SK-N-SH treated with all-trans-retinoic acid at 6 μM for 48 hours (cell line): Measurements from ENCODE around the gene SLC34A1.

Source experiments
- BACH2 ChIP-seq: fragments of 250-450 bp; sonication (Bioruptor Pico); IDR thresholded peaks from 2 replicates; pipeline ENCODE4 v1.9.0; 2021; ENCODE audit warnings: mild to moderate bottlenecking, borderline replicate concordance
- CREB5 ChIP-seq: fragments of 250-450 bp; sonication (Bioruptor Pico); IDR thresholded peaks from 2 replicates; pipeline ENCODE4 v1.5.1; 2020; ENCODE audit warnings: low read depth, mild to moderate bottlenecking, moderate library complexity
- CSRNP3 ChIP-seq: fragments of 250-450 bp; sonication (Bioruptor Pico); IDR thresholded peaks from 2 replicates; pipeline ENCODE4 v1.5.1; 2021; ENCODE audit warnings: mild to moderate bottlenecking, moderate library complexity
- ESRRG ChIP-seq: fragments of 250-450 bp; sonication (Bioruptor Pico); IDR thresholded peaks from 2 replicates; pipeline ENCODE4 v1.6.1; 2021; ENCODE audit warnings: mild to moderate bottlenecking
- GLIS3 ChIP-seq: fragments of 250-450 bp; sonication (Bioruptor Pico); IDR thresholded peaks from 2 replicates; pipeline ENCODE4 v1.5.0; 2020; ENCODE audit warnings: mild to moderate bottlenecking, moderate library complexity
- ISL1 ChIP-seq: fragments of 250-450 bp; sonication (Bioruptor Pico); IDR thresholded peaks from 2 replicates; pipeline ENCODE4 v2.1.2; 2022; ENCODE audit warnings: mild to moderate bottlenecking, moderate library complexity
- PATZ1 ChIP-seq: fragments of 250-450 bp; sonication (Bioruptor Pico); IDR thresholded peaks from 2 replicates; pipeline ENCODE4 v1.8.0; 2020; ENCODE audit warnings: mild to moderate bottlenecking, moderate library complexity, borderline replicate concordance
- PPARA ChIP-seq: fragments of 250-450 bp; sonication (Bioruptor Pico); IDR thresholded peaks from 2 replicates; pipeline ENCODE4 v1.5.0; 2020; ENCODE audit warnings: mild to moderate bottlenecking, borderline replicate concordance
- RARB ChIP-seq: fragments of 250-450 bp; sonication (Bioruptor Pico); IDR thresholded peaks from 2 replicates; pipeline ENCODE4 v1.8.0; 2021; ENCODE audit warnings: mild to moderate bottlenecking, moderate library complexity
- TOX ChIP-seq: fragments of 250-450 bp; sonication (Bioruptor Pico); IDR thresholded peaks from 2 replicates; pipeline ENCODE4 v1.8.0; 2021; ENCODE audit warnings: mild to moderate bottlenecking, moderate library complexity, borderline replicate concordance
- ZFP3 ChIP-seq: fragments of 250-450 bp; sonication (Bioruptor Pico); IDR thresholded peaks from 2 replicates; pipeline ENCODE4 v1.5.0; 2020; ENCODE audit warnings: mild to moderate bottlenecking, moderate library complexity
- ZFP30 ChIP-seq: fragments of 450-650 bp; formaldehyde crosslinking; IDR thresholded peaks from 2 replicates; pipeline ENCODE4 v1.5.0; 2022; ENCODE audit warnings: mild to moderate bottlenecking, moderate library complexity
- ZNF565 ChIP-seq: fragments of 450-650 bp; formaldehyde crosslinking; conservative IDR thresholded peaks from 2 replicates; pipeline ENCODE4 v1.5.0; 2020; ENCODE audit warnings: low read depth, mild to moderate bottlenecking, moderate library complexity
- ZNF70 ChIP-seq: fragments of 450-650 bp; formaldehyde crosslinking; IDR thresholded peaks from 2 replicates; pipeline ENCODE4 v1.5.0; 2020; ENCODE audit warnings: mild to moderate bottlenecking, moderate library complexity

GRCh38 chr5:177366528-177367322 lies 17.5 kb upstream of the SLC34A1 start:
- TF ChIP-seq ZFP30 (CRISPR knock-in tag) (no peak), GLIS3 (CRISPR knock-in tag) (no peak), PPARA (CRISPR knock-in tag) (no peak), ZFP3 (CRISPR knock-in tag) (no peak), ISL1 (CRISPR knock-in tag) (no peak), CREB5 (CRISPR knock-in tag) (no peak), PATZ1 (no peak), BACH2 (CRISPR knock-in tag) (no peak), TOX (CRISPR knock-in tag) (no peak), CSRNP3 (CRISPR knock-in tag) (no peak), RARB (CRISPR knock-in tag) (no peak), ESRRG (CRISPR knock-in tag) (no peak), ZNF70 (CRISPR knock-in tag) (no peak), ZNF565 (no peak)
